H9 (cell line): ENCODE results near the gene PTAR1. TPM values are rescaled to one million over a fixed set of nuclear protein-coding genes. Genes with fewer than 3 reads are reported as not detected.
"Not testable (repeated sequence)": the region's sequence is repeated elsewhere in the genome, so short reads cannot be mapped to it uniquely, and the experiment has no call there.

Source experiments
- DNase-seq: peaks from one replicate; pipeline ENCODE4 v3.0.0-alpha.2; 2017
- H2AFZ ChIP-seq: one replicate; pipeline ENCODE4 v1.6.1; 2013; ENCODE audit warnings: mild to moderate bottlenecking, low read length, control low read depth, moderate library complexity
- H2AK5ac ChIP-seq: 2 replicates; pipeline ENCODE4 v1.6.1; 2013; ENCODE audit warnings: low read length, control low read depth, mixed read lengths; ENCODE audit not compliant: insufficient read length
- H2BK120ac ChIP-seq: one replicate; pipeline ENCODE4 v1.6.1; 2013; ENCODE audit warnings: low read depth, mild to moderate bottlenecking, low read length, control low read depth, inconsistent platforms; ENCODE audit not compliant: poor library complexity, severe bottlenecking
- H2BK12ac ChIP-seq: 2 replicates; pipeline ENCODE4 v1.6.1; 2013; ENCODE audit warnings: low read length, control low read depth, mixed read lengths, low read depth; ENCODE audit not compliant: insufficient read length
- H2BK15ac ChIP-seq: 2 replicates; pipeline ENCODE4 v1.6.1; 2013; ENCODE audit warnings: low read depth, low read length, control low read depth
- H2BK20ac ChIP-seq: one replicate; pipeline ENCODE4 v1.6.1; 2013; ENCODE audit warnings: low read depth, mild to moderate bottlenecking, low read length, control low read depth, inconsistent platforms; ENCODE audit not compliant: poor library complexity, severe bottlenecking
- H2BK5ac ChIP-seq: 2 replicates; pipeline ENCODE4 v1.6.1; 2013; ENCODE audit warnings: low read length, control low read depth, mixed read lengths; ENCODE audit not compliant: insufficient read length
- H3K14ac ChIP-seq: 2 replicates; pipeline ENCODE4 v1.6.1; 2013; ENCODE audit warnings: low read length, control low read depth; ENCODE audit not compliant: insufficient read depth
- H3K18ac ChIP-seq: 2 replicates; pipeline ENCODE4 v1.6.1; 2013; ENCODE audit warnings: low read depth, mild to moderate bottlenecking, mixed read lengths, low read length, control low read depth; ENCODE audit not compliant: insufficient read length
- H3K23ac ChIP-seq: 2 replicates; pipeline ENCODE4 v1.6.1; 2013; ENCODE audit warnings: low read length, control low read depth, mixed read lengths, low read depth; ENCODE audit not compliant: insufficient read length
- H3K23me2 ChIP-seq: 2 replicates; pipeline ENCODE4 v1.6.1; 2013; ENCODE audit warnings: low read depth, mild to moderate bottlenecking, mixed read lengths, low read length, control low read depth; ENCODE audit not compliant: insufficient read length, poor library complexity, severe bottlenecking
- H3K27ac ChIP-seq: 2 replicates; pipeline ENCODE4 v1.5.1; 2013; ENCODE audit warnings: low read length, control low read depth, mixed read lengths, low read depth; ENCODE audit not compliant: insufficient read length
- H3K27me3 ChIP-seq: 2 replicates; pipeline ENCODE4 v1.6.1; 2013; ENCODE audit warnings: low read length, control low read depth, inconsistent platforms; ENCODE audit not compliant: insufficient read depth
- H3K4ac ChIP-seq: 2 replicates; pipeline ENCODE4 v1.6.1; 2013; ENCODE audit warnings: low read depth, mild to moderate bottlenecking, control low read depth, inconsistent platforms, low read length, moderate library complexity
- H3K4me1 ChIP-seq: 2 replicates; pipeline ENCODE4 v1.6.1; 2013; ENCODE audit warnings: low read length, control low read depth, inconsistent platforms; ENCODE audit not compliant: insufficient read depth
- H3K4me2 ChIP-seq: 2 replicates; pipeline ENCODE4 v1.6.1; 2013; ENCODE audit warnings: low read length, control low read depth, mixed read lengths; ENCODE audit not compliant: insufficient read length, insufficient read depth
- H3K56ac ChIP-seq: 2 replicates; pipeline ENCODE4 v1.6.1; 2013; ENCODE audit warnings: low read depth, mild to moderate bottlenecking, mixed read lengths, low read length, control low read depth; ENCODE audit not compliant: insufficient read length
- H3K79me1 ChIP-seq: 2 replicates; pipeline ENCODE4 v1.6.1; 2013; ENCODE audit warnings: low read depth, mild to moderate bottlenecking, moderate library complexity, low read length, control low read depth, inconsistent platforms; ENCODE audit not compliant: insufficient read depth, poor library complexity, severe bottlenecking
- H3K79me2 ChIP-seq: 2 replicates; pipeline ENCODE4 v1.6.1; 2013; ENCODE audit warnings: low read length, control low read depth, inconsistent platforms; ENCODE audit not compliant: insufficient read depth
- H3K9ac ChIP-seq: 2 replicates; pipeline ENCODE4 v1.6.1; 2013; ENCODE audit warnings: low read length, control low read depth, mixed read lengths; ENCODE audit not compliant: insufficient read length; ENCODE audit errors: extremely low read depth
- H3K9me3 ChIP-seq: one replicate; pipeline ENCODE4 v1.6.1; 2013; ENCODE audit warnings: low read depth, low read length, inconsistent platforms; ENCODE audit not compliant: control insufficient read depth
- H3T11ph ChIP-seq: one replicate; pipeline ENCODE4 v1.6.1; 2013; ENCODE audit warnings: mild to moderate bottlenecking, low read length, control low read depth, inconsistent platforms
- H4K20me1 ChIP-seq: one replicate; pipeline ENCODE4 v1.6.1; 2013; ENCODE audit not compliant: control insufficient read depth, insufficient read length, insufficient read depth
- H4K5ac ChIP-seq: 2 replicates; pipeline ENCODE4 v1.6.1; 2013; ENCODE audit warnings: low read depth, mild to moderate bottlenecking, mixed read lengths, low read length, control low read depth; ENCODE audit not compliant: insufficient read length
- H4K8ac ChIP-seq: replicated peaks from 2 replicates; pipeline ENCODE4 v1.6.1; 2013; ENCODE audit warnings: low read length, control low read depth, mixed read lengths, low read depth; ENCODE audit not compliant: insufficient read length
- H4K91ac ChIP-seq: 2 replicates; pipeline ENCODE4 v1.6.1; 2013; ENCODE audit warnings: low read depth, mild to moderate bottlenecking, moderate library complexity, mixed read lengths, low read length, control low read depth; ENCODE audit not compliant: insufficient read length
- H3K27ac Mint-ChIP-seq, 3 experiments: 2 replicates in 2 of 3; 3 replicates in 1 of 3; pipeline ENCODE4 v1.8.0; 2020 to 2021; ENCODE audit warnings: mixed read lengths in 3 of 3, mild to moderate bottlenecking in 1 of 3, moderate library complexity in 1 of 3
- H3K27me3 Mint-ChIP-seq: 2 replicates; pipeline ENCODE4 v1.8.0; 2021; ENCODE audit warnings: low read depth, mild to moderate bottlenecking, moderate library complexity, mixed read lengths
- H3K36me3 Mint-ChIP-seq, 3 experiments: 2 replicates in 2 of 3; 3 replicates in 1 of 3; pipeline ENCODE4 v1.8.0; 2020 to 2021; ENCODE audit warnings: low read depth in 3 of 3, mixed read lengths in 3 of 3; ENCODE audit not compliant: insufficient read depth in 1 of 3
- H3K4me1 Mint-ChIP-seq, 2 experiments: 2 replicates each; pipeline ENCODE4 v1.8.0; 2020; ENCODE audit warnings: mixed read lengths in 2 of 2
- H3K4me3 Mint-ChIP-seq, 2 experiments: 2 replicates in 1 of 2; 3 replicates in 1 of 2; pipeline ENCODE4 v1.8.0; 2020 to 2021; ENCODE audit warnings: mild to moderate bottlenecking in 2 of 2, mixed read lengths in 2 of 2, moderate library complexity in 1 of 2
- H3K9me3 Mint-ChIP-seq, 2 experiments: 2 replicates in 1 of 2; 3 replicates in 1 of 2; pipeline ENCODE4 v1.8.0; 2020; ENCODE audit warnings: mild to moderate bottlenecking in 2 of 2, mixed read lengths in 2 of 2, moderate library complexity in 1 of 2
- WGBS: extraction: QIAGEN DNeasy Blood & Tissue Kit; methylation state at CpG from one replicate; pipeline ENCODE4 v1.1.7; 2013; ENCODE audit warnings: missing lambda C conversion rate, low lambda C conversion rate, mixed read lengths; ENCODE audit not compliant: insufficient read length; ENCODE audit errors: extremely low coverage; 5-methylcytosine and 5-hydroxymethylcytosine counted together
- total RNA-seq: library from RNA; stranded (reverse); gene quantifications from 2 replicates; pipeline ENCODE4 v1.2.1, GENCODE V29; 2021
- TF ChIP-seq, protein P1 (sequence below): fragments of 200-600 bp; sonication (generic); conservative IDR thresholded peaks from 3 replicates; pipeline ENCODE4 v1.8.0; 2021; ENCODE audit warnings: antibody characterized with exemption, mild to moderate bottlenecking

Gene PTAR1
- total RNA-seq, 1 experiment from 2014 or later, result 117 TPM

DNA sequence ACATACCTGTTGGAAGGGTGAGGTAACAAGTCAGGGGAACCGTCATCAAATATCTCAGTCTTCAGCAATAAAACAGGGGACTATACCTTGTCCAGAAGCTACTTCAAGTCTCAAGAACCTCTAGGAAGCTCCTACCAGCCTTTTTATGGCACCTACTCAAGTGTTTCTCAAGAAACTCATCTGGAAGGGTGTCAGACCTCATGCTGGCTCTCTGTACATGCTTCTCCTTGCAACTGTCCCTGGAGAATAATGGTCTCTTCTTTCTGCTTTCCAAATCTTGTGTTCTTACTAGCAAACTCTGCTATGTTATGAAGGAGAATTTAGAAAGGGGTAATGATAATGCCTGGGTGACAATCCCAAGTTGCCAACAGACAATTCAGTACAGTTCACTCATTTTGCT, 8.3 kb upstream of the PTAR1 start:
- Histone ChIP-seq H3K27me3 (no peaks in the 10 kb centered on the region), H2BK15ac (no peak overlapping the region), H3K9ac (no peak overlapping the region), H3K23me2 (no peaks in the 10 kb centered on the region), H2AFZ (no peak overlapping the region), H3K79me2 (no peaks in the 10 kb centered on the region), H3K27ac (no peak overlapping the region), H2BK12ac (no peak overlapping the region), H4K20me1 (no peaks in the 10 kb centered on the region), H2BK20ac (no peak overlapping the region), H3K18ac (no peak overlapping the region), H3K23ac (no peak overlapping the region), H4K91ac (no peak overlapping the region), H3K14ac (no peak overlapping the region), H4K5ac (no peak overlapping the region), H2BK5ac (no peak overlapping the region), H3K4me2 (no peak overlapping the region), H3K4me1 (no peaks in the 10 kb centered on the region; the same call in 1 of the 2 replicates), H3K9me3 (no peaks in the 10 kb centered on the region), H2BK120ac (no peak overlapping the region), H2AK5ac (no peak overlapping the region), H3K4ac (no peak overlapping the region), H3K56ac (no peak overlapping the region), H3T11ph (no peak overlapping the region), H4K8ac (no peak overlapping the region), H3K79me1 (no peaks in the 10 kb centered on the region)
- TF ChIP-seq, protein P1, sequence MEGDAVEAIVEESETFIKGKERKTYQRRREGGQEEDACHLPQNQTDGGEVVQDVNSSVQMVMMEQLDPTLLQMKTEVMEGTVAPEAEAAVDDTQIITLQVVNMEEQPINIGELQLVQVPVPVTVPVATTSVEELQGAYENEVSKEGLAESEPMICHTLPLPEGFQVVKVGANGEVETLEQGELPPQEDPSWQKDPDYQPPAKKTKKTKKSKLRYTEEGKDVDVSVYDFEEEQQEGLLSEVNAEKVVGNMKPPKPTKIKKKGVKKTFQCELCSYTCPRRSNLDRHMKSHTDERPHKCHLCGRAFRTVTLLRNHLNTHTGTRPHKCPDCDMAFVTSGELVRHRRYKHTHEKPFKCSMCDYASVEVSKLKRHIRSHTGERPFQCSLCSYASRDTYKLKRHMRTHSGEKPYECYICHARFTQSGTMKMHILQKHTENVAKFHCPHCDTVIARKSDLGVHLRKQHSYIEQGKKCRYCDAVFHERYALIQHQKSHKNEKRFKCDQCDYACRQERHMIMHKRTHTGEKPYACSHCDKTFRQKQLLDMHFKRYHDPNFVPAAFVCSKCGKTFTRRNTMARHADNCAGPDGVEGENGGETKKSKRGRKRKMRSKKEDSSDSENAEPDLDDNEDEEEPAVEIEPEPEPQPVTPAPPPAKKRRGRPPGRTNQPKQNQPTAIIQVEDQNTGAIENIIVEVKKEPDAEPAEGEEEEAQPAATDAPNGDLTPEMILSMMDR, result no peak
- Mint-ChIP-seq H3K27ac (no peak overlapping the region), H3K9me3 (peaks cover 0 to 5% of the 10 kb centered on the region in 2 experiments; a peak in 2 of 5 replicates), H3K27me3 (no peaks in the 10 kb centered on the region), H3K4me3 (no peak overlapping the region), H3K36me3 (peaks cover 0 to 7% (median 0%) of the 10 kb centered on the region in 3 experiments; a peak in 3 of 7 replicates), H3K4me1 (peaks cover 15 to 17% of the 10 kb centered on the region in 2 experiments)
- WGBS, result no CpG with 5 or more reads among the region's 1 CpG
- DNase-seq, result no peak

DNA sequence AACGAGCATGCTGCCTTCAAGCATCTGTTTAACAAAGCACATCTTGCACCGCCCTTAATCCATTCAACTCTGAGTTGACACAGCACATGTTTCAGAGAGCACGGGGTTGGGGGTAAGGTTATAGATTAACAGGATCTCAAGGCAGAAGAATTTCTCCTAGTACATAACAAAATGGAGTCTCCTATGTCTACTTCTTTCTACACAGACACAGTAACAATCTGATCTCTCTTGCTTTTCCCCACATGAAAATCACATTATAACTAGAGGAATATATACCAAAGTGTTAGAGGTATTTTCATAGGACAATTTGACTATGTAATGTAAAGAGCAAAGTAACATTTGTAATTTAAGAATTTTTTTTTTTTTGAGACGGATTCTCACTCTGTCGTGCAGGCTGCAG, 4.1 kb upstream of the PTAR1 start:
- H2AK5ac ChIP-seq, H3K27me3 ChIP-seq, H3K56ac ChIP-seq, H4K8ac ChIP-seq, H2BK120ac ChIP-seq, H3K79me2 ChIP-seq, H4K5ac ChIP-seq, H3K4ac ChIP-seq, H3K27me3 Mint-ChIP-seq, H3K9ac ChIP-seq, H2BK12ac ChIP-seq, H2AFZ ChIP-seq, H3K4me1 ChIP-seq, H2BK5ac ChIP-seq, H3K79me1 ChIP-seq, H3K14ac ChIP-seq, H4K20me1 ChIP-seq, H3K23me2 ChIP-seq, H3K36me3 Mint-ChIP-seq, H4K91ac ChIP-seq, H3K9me3 Mint-ChIP-seq, H3K23ac ChIP-seq, H3K4me2 ChIP-seq, H3K9me3 ChIP-seq, DNase-seq, H2BK20ac ChIP-seq, H2BK15ac ChIP-seq: not testable (repeated sequence)
- Histone ChIP-seq H3K18ac (peak overlapping the region; percentile 57), H3K27ac (peak overlapping the region; percentile 88), H3T11ph (peak overlapping the region; percentile 88)
- H3K4me3 Mint-ChIP-seq, result peak overlapping the region; percentile 42 to 71; a peak in 4 of 5 replicates
- peak overlapping the region; percentile 99 to 100 (median 99) for H3K27ac Mint-ChIP-seq
- no CpG with 5 or more reads among the region's 5 CpGs for WGBS
- H3K4me1 Mint-ChIP-seq, result peaks cover 33 to 44% of the 10 kb centered on the region in 2 experiments
